AG09309 (cell line): ENCODE measurements around the gene JARID2.

Experiments
- DNase-seq: peaks from one replicate; pipeline ENCODE4 v3.0.0-alpha.2; 2010; ENCODE audit warnings: low read depth
- H3K4me3 ChIP-seq: 2 replicates; pipeline ENCODE4 v1.5.1; 2011; ENCODE audit warnings: mild to moderate bottlenecking, low read depth, low read length, moderate library complexity; ENCODE audit not compliant: control insufficient read depth
- CTCF ChIP-seq: IDR thresholded peaks from 2 replicates; pipeline ENCODE4 v1.5.1; 2011; ENCODE audit warnings: mild to moderate bottlenecking, low read depth, low read length, inconsistent platforms; ENCODE audit not compliant: insufficient read depth, control insufficient read depth; ENCODE audit errors: missing control alignments

JARID2 gene

GRCh38 chr6:15389765-15390723 lies 144.2 kb downstream of the JARID2 start:
- TF ChIP-seq CTCF = peak; percentile 67
- H3K4me3 ChIP-seq = no peak overlapping the region
- DNase-seq = no peak

- no peak for TF ChIP-seq CTCF
- H3K4me3 ChIP-seq = no peak overlapping the region
- DNase-seq = no peak
Observed at GRCh38 chr6:15391500-15391899, 145.6 kb downstream of the JARID2 start.

- no peak for DNase-seq
- no peak for TF ChIP-seq CTCF
- no peak overlapping the region for H3K4me3 ChIP-seq
Observed at GRCh38 chr6:15392182-15392581, 146.3 kb downstream of the JARID2 start.

- no peak overlapping the region for H3K4me3 ChIP-seq
- no peak for TF ChIP-seq CTCF
- DNase-seq = no peak
Observed at GRCh38 chr6:15393605-15394004, 147.7 kb downstream of the JARID2 start.

- H3K4me3 ChIP-seq = no peak overlapping the region
- no peak for DNase-seq
- TF ChIP-seq CTCF = no peak
Observed at GRCh38 chr6:15395087-15395486, 149.2 kb downstream of the JARID2 start.

- DNase-seq = no peak
- TF ChIP-seq CTCF = no peak
Observed at GRCh38 chr6:15396808-15397207, 150.9 kb downstream of the JARID2 start.

More at GRCh38 chr6:15396808-15397207, 150.9 kb downstream of the JARID2 start:
- H3K4me3 ChIP-seq = no peak overlapping the region
